ENCODE data around the gene MED31. TPM values are rescaled to one million over a fixed set of nuclear protein-coding genes. Genes with fewer than 3 reads are reported as not detected.

Gene MED31
- total and polyA plus RNA-seq, 2 of the 13 experiments (the other 11 are each of a cell fraction or from before 2014, with no cell fraction given) = 19.0 to 20.9 TPM

DNA sequence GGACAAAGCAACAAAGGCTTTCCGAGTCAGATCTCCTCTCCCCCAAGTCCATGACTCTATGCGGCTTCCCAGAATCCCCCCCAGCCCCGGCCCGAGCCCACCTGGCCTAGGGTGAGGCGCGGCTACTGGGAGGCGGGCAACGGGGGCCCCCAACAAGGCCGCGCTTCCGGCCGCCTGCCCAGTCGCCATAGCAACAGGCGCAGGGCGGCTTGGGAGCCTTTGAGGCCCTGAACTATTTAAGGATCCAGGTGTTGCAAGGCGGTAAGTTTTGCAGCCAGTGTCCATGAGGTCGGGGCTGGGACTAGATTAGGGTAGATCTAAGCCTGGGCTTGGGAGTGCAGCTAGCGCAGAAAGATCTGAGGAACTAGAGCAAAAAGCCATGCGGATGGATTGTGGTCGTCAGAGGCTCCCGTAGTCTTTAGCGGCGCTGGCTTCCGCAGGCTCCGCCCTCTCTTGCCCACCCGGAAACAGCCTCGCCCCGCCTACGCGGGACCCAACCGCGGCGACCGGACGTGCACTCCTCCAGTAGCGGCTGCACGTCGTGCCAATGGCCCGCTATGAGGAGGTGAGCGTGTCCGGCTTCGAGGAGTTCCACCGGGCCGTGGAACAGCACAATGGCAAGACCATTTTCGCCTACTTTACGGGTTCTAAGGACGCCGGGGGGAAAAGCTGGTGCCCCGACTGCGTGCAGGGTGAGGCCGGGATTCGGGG is 10.7 kb downstream of the MED31 start, which contains the start of the genes KIAA0753 and TXNDC17 (continued):
- TF ChIP-seq, protein P1, sequence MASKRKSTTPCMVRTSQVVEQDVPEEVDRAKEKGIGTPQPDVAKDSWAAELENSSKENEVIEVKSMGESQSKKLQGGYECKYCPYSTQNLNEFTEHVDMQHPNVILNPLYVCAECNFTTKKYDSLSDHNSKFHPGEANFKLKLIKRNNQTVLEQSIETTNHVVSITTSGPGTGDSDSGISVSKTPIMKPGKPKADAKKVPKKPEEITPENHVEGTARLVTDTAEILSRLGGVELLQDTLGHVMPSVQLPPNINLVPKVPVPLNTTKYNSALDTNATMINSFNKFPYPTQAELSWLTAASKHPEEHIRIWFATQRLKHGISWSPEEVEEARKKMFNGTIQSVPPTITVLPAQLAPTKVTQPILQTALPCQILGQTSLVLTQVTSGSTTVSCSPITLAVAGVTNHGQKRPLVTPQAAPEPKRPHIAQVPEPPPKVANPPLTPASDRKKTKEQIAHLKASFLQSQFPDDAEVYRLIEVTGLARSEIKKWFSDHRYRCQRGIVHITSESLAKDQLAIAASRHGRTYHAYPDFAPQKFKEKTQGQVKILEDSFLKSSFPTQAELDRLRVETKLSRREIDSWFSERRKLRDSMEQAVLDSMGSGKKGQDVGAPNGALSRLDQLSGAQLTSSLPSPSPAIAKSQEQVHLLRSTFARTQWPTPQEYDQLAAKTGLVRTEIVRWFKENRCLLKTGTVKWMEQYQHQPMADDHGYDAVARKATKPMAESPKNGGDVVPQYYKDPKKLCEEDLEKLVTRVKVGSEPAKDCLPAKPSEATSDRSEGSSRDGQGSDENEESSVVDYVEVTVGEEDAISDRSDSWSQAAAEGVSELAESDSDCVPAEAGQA (IDR thresholded peaks at IDR 0.05; ENCODE audit: low read depth) = no peak; the same call in 1 of the 2 replicates
- TF ChIP-seq, protein P1 (CRISPR knock-in tag; IDR thresholded peaks at IDR 0.05; ENCODE audit: borderline replicate concordance) = no peak; the same call in 1 of the 2 replicates
- peak; percentile 71 for TF ChIP-seq ETV5 (CRISPR knock-in tag; IDR thresholded peaks at IDR 0.05; ENCODE audit: borderline replicate concordance)
- peak; percentile 96 for TF ChIP-seq ELF4 (CRISPR knock-in tag; IDR thresholded peaks at IDR 0.05; ENCODE audit: borderline replicate concordance)
- TF ChIP-seq ZNF17 (CRISPR knock-in tag; IDR thresholded peaks at IDR 0.05) = no peak
- peak; percentile 50; the same call in 1 of the 2 replicates for TF ChIP-seq ZNF792 (CRISPR knock-in tag; IDR thresholded peaks at IDR 0.05)
- no peak for TF ChIP-seq KLF15 (CRISPR knock-in tag; IDR thresholded peaks at IDR 0.05; ENCODE audit: borderline replicate concordance)
- TF ChIP-seq AGO1 (IDR thresholded peaks at IDR 0.05; ENCODE audit: low read depth, low read length, poor library complexity, severe bottlenecking) = peak; percentile 81
- TF ChIP-seq KDM2A (CRISPR knock-in tag; IDR thresholded peaks at IDR 0.05; ENCODE audit: borderline replicate concordance, low read depth) = peak; percentile 99
- peak; percentile 47; the same call in 1 of the 2 replicates for TF ChIP-seq ZNF160 (CRISPR knock-in tag; IDR thresholded peaks at IDR 0.05)
- TF ChIP-seq, protein P2, sequence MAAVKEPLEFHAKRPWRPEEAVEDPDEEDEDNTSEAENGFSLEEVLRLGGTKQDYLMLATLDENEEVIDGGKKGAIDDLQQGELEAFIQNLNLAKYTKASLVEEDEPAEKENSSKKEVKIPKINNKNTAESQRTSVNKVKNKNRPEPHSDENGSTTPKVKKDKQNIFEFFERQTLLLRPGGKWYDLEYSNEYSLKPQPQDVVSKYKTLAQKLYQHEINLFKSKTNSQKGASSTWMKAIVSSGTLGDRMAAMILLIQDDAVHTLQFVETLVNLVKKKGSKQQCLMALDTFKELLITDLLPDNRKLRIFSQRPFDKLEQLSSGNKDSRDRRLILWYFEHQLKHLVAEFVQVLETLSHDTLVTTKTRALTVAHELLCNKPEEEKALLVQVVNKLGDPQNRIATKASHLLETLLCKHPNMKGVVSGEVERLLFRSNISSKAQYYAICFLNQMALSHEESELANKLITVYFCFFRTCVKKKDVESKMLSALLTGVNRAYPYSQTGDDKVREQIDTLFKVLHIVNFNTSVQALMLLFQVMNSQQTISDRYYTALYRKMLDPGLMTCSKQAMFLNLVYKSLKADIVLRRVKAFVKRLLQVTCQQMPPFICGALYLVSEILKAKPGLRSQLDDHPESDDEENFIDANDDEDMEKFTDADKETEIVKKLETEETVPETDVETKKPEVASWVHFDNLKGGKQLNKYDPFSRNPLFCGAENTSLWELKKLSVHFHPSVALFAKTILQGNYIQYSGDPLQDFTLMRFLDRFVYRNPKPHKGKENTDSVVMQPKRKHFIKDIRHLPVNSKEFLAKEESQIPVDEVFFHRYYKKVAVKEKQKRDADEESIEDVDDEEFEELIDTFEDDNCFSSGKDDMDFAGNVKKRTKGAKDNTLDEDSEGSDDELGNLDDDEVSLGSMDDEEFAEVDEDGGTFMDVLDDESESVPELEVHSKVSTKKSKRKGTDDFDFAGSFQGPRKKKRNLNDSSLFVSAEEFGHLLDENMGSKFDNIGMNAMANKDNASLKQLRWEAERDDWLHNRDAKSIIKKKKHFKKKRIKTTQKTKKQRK (IDR thresholded peaks at IDR 0.05; ENCODE audit: low read length) = no peak
- TF ChIP-seq, protein P3, sequence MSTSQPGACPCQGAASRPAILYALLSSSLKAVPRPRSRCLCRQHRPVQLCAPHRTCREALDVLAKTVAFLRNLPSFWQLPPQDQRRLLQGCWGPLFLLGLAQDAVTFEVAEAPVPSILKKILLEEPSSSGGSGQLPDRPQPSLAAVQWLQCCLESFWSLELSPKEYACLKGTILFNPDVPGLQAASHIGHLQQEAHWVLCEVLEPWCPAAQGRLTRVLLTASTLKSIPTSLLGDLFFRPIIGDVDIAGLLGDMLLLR (CRISPR knock-in tag; IDR thresholded peaks at IDR 0.05) = no peak
- TF ChIP-seq ZNF782 (CRISPR knock-in tag; IDR thresholded peaks at IDR 0.05; ENCODE audit: borderline replicate concordance) = peak; percentile 60; the same call in 1 of the 2 replicates
- TF ChIP-seq ZNF33A (CRISPR knock-in tag; IDR thresholded peaks at IDR 0.05; ENCODE audit: borderline replicate concordance) = no peak
- TF ChIP-seq XBP1 (CRISPR knock-in tag; IDR thresholded peaks at IDR 0.05) = no peak
- TF ChIP-seq, protein P4, sequence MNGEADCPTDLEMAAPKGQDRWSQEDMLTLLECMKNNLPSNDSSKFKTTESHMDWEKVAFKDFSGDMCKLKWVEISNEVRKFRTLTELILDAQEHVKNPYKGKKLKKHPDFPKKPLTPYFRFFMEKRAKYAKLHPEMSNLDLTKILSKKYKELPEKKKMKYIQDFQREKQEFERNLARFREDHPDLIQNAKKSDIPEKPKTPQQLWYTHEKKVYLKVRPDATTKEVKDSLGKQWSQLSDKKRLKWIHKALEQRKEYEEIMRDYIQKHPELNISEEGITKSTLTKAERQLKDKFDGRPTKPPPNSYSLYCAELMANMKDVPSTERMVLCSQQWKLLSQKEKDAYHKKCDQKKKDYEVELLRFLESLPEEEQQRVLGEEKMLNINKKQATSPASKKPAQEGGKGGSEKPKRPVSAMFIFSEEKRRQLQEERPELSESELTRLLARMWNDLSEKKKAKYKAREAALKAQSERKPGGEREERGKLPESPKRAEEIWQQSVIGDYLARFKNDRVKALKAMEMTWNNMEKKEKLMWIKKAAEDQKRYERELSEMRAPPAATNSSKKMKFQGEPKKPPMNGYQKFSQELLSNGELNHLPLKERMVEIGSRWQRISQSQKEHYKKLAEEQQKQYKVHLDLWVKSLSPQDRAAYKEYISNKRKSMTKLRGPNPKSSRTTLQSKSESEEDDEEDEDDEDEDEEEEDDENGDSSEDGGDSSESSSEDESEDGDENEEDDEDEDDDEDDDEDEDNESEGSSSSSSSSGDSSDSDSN (CRISPR knock-in tag; IDR thresholded peaks at IDR 0.05) = peak; percentile 77
- TF ChIP-seq SIX4 (CRISPR knock-in tag; IDR thresholded peaks at IDR 0.05) = no peak

All from HepG2 (cell line).